HG03575 (cell line): ENCODE results near the gene ALDH1A1.

ENCODE experiments used
- ATAC-seq: cut with Tn5 transposase; IDR thresholded peaks from one replicate; pipeline ENCODE4 v1.9.1; 2021; ENCODE audit not compliant: unreplicated experiment, insufficient number of reproducible peaks, low FRiP score; ENCODE audit errors: extremely low read depth

Gene ALDH1A1

DNA sequence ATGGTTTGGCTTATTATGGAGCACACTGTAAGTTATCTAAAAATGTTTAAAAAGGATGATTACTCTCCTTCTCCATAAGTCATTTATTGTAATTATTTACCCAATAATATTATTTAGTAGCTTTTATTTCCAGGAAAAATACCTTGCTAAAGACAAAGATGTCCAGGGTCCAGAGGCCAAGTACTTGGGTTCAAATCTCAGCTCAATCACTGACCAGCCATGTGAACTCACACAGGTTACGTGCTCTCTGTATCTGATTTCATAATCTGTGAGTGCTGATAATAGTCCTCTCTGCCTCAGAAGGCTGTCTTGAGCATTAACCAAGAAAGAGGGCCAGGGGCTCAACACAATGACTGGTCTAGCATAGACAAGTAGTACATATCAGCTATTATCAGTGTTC is 27.0 kb downstream of the ALDH1A1 start:
- no peak for ATAC-seq

DNA sequence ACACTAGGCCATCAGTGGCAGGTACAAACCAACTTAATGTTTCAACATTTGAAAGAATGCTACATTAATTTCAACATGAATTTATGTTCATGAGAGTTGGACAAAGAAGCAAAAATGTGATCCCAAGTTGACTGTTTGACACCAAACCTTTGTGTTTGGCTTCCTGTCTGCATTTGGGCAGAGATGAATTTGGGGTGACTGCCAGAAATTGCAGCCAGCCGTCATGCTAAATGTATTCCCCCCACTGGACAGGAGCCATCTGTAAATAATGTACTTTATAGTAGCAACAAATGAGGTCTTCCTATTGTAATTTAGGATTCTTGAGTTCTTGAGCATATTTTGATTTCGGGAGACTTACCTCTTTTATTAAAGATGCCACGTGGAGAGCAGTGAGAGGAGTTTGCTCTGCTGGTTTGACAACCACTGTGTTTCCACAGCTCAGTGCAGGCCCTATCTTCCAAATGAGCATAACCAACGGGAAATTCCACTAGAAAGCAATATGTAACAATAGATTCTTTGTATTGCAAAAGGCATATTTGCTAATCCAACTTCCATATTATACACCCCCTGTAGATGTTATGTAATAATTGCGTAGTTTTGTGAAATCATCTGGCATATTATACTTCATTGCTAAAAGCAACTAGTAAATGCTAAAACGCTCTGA is 27.6 kb downstream of the ALDH1A1 start:
- ATAC-seq: no peak

DNA sequence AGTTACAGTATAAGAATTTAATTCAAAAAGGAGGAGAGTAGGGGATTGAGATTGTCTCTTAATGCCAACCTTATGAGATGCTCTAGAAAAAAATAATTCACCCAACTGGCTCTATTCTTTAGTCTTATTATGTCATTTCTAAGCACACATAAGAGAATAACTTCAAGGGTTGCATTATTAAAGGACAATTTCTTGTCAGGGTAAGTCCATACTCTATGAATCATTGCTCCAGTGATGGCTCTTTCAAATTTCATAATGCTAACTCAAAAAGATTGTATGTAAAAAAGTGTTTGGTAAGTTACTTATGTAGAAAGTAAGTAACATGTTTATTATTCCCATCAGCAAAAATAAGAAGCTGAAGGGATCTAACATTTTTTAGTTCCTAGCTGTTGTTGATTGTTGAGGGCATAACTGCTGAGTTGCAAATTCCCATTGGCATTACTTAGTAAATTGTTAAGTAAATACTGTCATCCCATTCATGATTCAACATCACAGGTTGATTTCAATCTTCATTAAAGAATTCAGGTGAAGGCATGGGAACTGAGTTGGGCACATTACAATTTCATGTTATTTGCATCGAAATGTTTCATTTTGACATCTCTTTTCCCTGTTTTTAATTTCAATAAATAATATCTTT is 28.6 kb downstream of the ALDH1A1 start:
- no peak for ATAC-seq

DNA sequence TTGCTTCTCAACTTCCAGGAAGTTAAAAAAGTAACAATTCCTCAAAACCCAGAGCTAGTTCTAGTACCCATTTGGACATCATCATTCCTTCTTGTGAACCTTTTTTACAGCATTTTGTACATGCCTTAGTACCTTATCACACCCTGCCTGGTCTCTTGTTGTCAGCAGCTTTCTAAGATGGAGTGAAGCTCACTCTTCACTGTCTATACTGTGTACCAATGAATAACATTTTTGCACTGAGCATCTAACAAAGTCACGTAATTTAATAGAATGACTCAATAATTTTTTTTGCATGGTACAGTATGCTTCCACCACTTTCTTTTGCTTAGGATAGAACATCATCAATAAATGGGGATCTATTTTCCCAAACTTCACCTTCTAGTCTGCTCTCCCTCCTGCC is 29.8 kb downstream of the ALDH1A1 start:
- ATAC-seq: no peak

DNA sequence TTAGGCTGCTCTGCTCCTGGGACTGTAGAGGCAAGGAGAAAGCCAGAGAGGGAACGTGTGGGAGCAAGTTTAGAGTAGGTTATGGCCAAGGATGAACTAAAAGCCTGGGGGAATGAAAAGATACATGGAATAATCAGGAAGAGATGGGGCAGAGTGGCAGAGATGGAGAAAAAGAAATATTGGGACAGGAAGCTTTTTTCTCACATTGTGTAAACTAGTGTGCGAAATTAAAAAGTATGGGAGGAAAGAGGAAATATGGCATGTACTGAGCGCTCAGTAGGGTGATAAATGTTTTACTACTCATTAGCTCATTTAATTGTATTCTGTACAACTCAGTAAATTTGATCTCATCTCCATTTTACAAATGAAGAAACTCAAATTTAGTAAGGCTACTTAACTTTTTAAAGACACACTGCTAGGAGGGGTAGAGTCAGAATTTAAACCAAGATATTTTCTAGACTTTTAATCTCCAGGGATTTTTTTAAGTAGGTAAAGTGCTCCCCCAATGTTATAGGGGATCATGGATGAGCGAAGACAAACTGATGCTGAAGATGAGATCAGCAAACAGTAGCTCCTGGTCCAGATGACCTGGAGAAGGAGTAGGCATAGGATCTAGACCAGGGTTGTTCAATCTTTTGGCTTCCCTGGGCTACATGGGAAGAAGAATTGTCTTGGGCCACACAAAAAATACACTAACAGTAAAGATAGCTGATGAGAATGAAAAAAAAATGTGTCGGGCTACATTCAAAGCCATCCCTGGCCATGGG is 30.8 kb downstream of the ALDH1A1 start:
- no peak for ATAC-seq

DNA sequence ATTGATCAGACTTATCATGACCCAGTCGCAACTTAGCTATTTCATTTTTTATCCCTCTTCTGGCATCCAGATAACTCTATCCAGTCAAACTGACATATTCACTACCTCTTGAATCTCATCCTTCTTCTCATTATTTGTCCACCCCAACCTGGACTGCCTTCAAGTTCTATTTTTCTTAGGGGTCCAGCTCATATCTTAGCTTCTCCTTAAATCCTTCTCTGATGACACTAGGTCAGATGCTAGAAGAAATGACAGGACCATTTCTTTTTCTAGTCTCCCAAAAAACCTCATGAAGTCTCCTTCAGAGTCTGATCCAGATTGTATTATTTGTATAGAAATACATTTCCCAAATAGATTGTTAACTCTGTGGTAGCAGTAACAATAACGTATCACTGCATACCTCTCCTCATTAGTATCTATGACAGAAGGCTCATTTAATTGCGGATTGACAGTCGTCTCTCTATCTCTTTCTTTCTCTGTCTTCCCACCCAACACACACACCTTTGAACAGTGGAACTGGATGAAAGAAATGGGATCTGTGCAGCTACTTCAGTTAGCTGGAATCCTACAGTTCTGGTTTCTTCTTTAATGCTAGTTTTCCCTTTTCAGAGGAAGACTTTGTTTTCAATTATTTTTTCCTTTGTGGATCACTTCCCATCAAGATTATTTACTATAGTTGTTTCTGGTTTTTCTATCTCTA is 33.5 kb downstream of the ALDH1A1 start:
- ATAC-seq: no peak

DNA sequence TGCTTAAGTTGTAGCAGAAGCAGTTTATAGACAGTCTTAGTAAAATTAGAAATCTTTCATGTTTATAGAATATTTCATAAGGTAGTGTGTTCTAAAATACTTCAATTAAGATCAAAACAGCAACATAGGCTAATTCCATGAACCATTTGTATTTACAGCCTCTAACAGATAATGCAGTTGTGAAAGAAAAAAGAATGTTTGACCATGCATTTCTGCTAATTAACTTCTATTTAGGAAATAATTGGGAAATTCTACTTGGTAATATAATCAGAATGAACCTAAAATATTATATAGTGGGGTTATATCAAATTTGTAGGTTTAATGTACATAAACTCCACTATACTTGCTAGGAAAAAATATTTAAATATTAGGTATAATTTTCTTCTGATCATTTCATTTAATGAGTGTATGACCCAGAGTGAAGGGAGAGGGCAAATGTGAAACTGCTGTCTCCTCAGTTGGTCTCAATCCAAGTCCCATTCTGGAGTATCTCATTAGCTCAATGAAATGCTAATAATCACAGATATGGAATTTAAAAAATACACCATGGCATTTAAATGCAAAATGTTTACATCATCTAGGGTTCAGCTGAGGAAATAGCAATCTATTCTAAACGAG is 34.9 kb downstream of the ALDH1A1 start:
- ATAC-seq: no peak

DNA sequence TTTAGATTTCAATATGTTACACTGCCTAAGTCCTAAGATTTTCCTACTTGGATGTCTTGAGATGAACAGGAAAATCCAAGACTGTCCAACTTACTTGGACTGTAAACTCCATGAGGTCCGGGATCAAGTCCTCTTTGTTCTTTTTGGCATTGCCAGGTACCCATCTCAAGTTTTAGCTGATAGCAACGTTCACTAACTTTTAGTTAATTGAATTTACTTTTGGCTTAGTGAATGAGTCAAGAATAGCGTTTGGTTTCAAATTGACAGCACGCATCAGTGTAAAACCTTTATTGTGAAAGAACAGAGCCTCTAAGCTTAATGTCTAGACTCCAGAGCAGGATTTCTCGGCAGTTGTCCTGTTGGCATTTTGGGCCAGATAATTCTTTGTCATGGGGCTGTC is 37.2 kb downstream of the ALDH1A1 start:
- ATAC-seq: no peak

DNA sequence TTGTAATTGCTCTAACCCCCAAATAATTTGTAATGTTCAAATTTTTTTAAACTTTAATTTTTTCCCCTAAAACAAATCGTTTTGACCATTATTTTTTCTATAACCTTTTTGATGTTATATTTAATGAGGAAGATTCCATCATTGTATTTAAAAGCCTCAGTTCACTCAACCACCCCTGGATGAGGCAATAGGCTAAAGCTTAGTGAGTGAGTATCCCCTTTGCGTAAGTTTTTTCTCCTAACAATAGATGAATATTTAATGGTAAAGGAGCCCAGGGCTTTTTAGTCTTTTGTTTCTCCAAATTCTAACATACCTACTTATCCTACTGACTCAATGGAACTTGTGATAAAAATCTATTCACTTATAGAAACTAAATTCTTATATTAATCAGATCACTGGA is 38.1 kb downstream of the ALDH1A1 start:
- no peak for ATAC-seq

DNA sequence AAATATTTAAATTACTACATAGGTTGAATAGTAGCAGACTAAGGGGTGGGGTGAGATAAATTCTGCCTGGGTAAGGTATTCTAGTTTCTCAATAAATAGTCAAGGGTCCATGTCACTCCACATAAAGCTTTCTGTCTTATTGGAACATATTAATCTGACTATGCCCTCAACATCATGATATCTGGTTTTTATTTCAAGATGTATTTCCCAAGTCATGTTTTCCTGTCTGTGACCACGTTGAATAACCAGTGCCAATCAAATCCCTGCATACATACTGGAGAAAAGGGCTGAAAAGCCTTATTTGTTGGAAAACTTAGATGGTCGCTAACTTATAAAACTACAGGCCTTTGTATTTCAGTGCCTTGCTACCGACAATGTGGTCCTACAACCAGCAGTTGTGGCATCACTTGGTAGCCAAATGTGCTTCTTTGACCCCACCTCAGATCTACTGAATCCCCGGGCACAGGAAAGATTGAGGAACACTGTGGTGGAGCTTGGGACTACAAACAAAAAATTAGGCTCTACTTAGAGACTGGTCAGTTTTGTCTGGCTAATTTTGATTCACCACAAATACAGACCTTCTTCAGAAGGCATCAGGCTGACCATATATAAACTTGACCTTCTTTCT is 39.4 kb downstream of the ALDH1A1 start:
- no peak for ATAC-seq

DNA sequence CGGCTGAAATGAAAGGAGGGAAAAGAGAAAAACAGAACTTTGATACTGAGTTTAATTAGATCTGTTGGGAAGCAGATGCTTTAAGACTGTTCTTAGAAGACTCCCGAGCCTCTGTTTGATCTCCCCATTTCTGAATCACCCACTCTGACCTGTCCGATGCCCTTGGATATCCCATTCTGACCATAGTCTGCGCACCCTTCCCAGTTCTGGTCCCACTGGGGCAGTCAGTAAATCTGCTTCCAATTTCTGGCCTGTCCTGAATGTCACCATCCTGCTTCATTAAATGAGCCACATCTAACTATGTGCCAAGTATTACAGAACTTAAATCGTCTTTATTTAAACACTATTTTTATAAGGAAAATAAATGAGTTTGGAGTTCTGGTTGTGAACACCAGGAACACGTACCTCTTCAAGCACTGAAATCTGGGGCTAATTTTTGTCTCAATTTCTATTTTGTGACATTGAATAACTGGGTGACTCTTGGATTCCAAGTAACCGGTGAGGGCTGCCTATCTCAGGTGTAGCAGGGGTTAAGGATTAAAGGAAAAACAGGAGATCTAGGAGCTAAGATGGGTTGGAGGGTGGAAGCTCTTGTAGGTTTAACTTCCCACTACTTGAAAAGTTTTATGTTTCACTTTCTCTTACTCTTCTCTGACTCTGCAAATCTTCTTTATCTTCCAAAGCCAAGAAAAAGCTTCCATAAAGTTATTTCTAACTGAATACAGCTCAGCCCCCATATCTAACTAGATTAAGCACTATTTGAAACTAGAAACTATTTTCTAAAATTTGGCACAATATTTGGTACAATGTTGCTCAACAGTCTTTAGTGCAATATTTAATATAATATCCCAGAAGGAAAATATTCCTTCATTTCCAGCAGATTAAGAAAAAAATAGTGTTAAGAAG is 40.1 kb downstream of the ALDH1A1 start:
- ATAC-seq: no peak

DNA sequence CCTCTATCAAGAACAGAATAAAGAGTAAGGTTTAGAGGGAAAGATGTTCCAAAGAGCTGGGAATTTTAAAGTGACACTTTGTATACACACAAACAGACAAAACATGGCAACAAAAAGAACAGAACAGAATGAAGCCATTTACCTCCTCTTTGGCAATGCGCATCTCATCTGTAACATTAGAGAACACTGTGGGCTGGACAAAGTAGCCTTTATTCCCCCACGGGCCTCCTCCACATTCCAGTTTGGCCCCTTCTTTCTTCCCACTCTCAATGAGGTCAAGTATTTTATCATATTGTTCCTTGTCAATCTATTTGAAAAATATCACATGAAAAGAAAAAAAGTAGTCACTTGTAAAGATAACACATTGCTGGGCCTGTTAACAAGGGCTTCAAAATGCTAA is 41.0 kb downstream of the ALDH1A1 start:
- no peak for ATAC-seq

DNA sequence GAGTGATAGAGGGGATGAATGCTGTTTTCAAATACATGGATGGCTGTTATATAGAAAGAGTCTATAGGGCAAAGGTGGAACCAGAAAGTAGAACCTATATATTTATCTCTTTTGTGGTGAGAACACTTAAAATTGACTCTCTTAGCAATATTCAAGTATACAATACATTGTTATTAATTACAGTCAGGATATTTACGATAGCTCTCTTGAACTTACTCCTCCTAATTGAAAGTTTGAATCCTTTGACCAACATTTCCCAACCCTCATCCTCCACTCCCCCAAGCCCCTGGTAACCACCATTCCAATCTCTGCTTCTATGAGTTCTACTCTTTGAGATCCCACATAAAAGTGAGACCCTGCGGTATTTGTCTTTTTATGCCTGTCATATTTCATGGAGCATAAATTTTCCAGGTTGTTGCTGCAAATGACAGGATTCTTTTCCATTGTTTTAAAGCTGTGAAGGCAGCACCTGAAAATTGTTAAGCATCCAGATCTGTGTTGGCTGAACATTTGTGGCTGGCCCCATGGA is 41.5 kb downstream of the ALDH1A1 start:
- no peak for ATAC-seq

DNA sequence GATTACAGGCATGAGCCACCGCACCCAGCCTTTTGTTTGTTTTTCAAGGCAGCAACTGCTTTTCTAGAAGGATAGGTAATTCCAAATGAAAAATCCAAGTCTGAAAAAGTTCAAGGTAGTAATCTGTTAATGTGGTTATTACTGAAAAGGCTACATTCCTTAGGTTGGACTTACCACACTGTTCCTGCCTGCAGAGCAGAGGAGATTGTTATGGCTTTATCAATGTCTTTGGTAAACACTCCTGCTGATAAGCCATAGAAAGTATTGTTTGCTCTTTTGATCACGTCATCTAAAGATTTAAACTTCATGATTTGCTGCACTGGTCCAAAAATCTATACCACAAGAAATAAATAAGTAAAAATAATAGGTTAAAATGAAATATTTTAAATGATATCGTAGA is 43.4 kb downstream of the ALDH1A1 start:
- ATAC-seq: no peak

DNA sequence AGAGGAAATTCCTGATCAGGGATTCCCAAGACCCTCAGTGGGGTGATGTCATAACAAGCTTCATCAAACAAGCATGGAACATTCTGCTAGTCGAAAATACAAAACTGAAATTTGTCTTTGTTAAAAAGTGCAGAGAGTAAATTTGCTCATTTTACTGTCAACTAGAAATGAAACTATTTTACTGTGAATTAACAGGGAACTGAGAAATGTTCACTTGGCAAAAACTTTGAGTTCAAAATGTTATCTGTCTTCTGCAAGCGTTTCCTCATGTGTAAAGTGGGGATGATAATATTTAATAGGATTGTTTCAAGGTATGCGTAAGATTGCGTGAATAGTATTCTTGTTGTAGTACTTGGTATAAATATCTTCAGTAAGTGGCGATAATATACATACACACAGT is 45.4 kb downstream of the ALDH1A1 start:
- ATAC-seq: no peak

DNA sequence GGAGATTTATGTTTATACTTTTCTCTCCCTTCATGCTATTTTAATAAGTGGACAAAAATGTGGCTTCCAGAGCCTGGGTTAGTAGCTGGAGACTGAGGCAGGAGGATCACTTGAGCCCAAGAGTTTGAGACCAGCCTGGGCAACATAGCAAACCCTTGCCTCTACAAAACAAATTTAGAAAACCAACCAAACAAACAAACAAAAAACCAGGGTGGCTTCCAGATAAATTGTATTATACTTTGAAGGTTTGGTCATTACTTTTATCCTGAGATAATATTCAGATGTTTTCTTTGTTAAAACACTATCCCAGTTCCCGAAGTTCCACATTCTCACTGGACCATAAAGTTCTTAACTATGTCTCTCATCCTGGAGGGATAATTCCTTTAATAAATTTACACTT is 46.0 kb downstream of the ALDH1A1 start:
- ATAC-seq: no peak

DNA sequence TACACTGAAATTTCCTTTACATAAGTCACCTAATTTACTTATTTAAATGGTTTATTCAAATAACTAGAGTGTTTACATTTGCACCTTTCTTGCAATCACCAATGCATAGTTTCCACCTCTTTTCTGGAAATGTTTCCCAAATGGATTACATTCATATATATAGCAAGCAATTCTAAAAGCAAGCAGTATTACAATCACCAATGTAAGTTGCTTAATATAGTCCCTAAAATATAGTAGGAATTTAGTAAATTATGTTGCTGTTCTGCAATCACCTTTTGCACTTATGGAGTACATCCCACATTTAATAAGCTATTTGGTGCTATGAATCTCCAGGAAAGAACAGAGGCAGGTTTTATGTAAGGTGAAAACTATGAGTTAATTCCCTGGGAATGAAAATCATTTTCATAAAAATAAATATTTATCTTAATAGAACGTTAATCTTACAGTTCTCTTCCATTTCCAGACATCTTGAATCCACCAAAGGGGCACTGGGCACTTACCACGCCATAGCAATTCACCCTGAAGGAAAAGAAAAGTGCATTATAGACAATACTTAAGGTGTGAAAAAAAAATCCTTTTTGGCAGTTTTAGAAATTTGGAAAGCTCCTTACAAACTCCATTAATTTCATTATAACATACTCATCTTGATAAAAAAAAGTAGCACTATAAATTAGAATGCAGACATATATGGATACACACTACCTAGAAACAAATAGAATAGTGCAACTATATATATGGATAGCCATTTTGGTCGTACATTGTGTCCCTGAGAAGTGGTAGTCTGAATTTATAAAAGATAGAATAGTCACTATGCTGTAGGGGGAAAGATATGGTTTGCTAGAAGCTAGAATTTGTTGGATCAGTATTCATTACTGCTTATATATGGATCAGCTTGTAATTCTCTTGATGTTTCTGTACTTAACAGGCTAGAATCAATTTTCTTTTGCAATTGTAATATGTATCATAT is 47.1 kb downstream of the ALDH1A1 start:
- ATAC-seq: no peak
